ENCODE measurements around the gene ZBTB3. TPM values are rescaled to one million over a fixed set of nuclear protein-coding genes. Genes with fewer than 3 reads are reported as not detected.

The ZBTB3 gene
- total and polyA plus RNA-seq, 2 of the 13 experiments (the other 11 are each of a cell fraction or from before 2014, with no cell fraction given) = 3.4 to 5.2 TPM

DNA sequence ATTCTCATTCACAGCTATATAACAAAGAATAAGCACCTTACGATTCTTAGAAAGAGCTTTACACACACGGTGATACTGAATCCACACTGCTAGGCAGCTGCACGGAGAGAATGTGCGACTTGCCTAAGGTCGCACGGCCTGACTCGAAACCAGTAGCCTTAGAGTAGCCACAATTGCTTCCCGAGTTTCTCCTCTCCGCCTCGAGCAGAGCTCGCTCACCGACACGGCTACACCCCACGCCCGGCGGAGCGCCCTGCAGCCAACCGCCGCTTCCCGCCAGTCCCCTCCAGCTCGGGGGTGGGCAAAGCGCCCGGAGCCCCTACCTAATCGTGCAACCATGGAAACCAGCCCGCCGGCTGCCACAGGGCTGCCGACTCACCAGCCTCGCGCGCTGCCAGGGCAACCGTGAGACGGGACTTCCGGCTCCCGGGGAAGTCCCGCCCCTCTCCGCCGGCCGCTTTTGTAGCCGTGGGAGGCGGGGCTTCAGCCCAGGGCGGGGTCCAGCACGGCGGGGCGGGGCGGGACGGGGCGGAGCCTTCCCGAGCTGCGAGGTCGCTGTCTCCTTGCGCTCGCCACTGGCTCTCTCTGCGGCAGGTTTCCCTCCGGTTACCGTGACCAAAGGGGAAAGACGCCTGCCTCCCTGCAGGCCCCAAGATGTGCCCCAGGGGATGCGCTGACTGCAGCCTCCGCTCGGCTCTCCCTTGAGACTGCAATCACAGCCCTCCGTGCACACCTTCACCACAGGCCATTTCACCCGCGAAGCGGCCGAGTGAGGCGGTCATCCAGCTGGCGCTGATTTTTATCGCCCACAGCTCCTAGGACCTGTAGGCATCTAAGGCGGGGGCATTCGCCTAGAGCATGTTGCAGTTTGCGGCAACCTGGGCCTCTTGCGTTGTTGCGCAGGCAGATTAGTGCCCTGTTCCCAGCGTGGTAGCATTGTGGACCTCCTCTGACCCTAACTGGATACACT, 47.8 kb downstream of the ZBTB3 start (continued):
- TF ChIP-seq MAZ (IDR thresholded peaks at IDR 0.05; ENCODE audit: borderline replicate concordance, low read depth, low read length) = no peak
- peak; percentile 63 for TF ChIP-seq MAZ (CRISPR knock-in tag; IDR thresholded peaks at IDR 0.05; ENCODE audit: low read depth)
- TF ChIP-seq, protein P1, sequence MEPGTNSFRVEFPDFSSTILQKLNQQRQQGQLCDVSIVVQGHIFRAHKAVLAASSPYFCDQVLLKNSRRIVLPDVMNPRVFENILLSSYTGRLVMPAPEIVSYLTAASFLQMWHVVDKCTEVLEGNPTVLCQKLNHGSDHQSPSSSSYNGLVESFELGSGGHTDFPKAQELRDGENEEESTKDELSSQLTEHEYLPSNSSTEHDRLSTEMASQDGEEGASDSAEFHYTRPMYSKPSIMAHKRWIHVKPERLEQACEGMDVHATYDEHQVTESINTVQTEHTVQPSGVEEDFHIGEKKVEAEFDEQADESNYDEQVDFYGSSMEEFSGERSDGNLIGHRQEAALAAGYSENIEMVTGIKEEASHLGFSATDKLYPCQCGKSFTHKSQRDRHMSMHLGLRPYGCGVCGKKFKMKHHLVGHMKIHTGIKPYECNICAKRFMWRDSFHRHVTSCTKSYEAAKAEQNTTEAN (CRISPR knock-in tag; conservative IDR thresholded peaks at IDR 0.05) = no peak
- TF ChIP-seq, protein P2, sequence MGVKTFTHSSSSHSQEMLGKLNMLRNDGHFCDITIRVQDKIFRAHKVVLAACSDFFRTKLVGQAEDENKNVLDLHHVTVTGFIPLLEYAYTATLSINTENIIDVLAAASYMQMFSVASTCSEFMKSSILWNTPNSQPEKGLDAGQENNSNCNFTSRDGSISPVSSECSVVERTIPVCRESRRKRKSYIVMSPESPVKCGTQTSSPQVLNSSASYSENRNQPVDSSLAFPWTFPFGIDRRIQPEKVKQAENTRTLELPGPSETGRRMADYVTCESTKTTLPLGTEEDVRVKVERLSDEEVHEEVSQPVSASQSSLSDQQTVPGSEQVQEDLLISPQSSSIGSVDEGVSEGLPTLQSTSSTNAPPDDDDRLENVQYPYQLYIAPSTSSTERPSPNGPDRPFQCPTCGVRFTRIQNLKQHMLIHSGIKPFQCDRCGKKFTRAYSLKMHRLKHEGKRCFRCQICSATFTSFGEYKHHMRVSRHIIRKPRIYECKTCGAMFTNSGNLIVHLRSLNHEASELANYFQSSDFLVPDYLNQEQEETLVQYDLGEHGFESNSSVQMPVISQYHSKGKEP (CRISPR knock-in tag; IDR thresholded peaks at IDR 0.05) = no peak
- peak; percentile 82 for TF ChIP-seq POLR2G (IDR thresholded peaks at IDR 0.05; ENCODE audit: low read depth, low read length)
- no peak for TF ChIP-seq ZNF552 (CRISPR knock-in tag; IDR thresholded peaks at IDR 0.05; ENCODE audit: borderline replicate concordance)
- TF ChIP-seq, protein P3, sequence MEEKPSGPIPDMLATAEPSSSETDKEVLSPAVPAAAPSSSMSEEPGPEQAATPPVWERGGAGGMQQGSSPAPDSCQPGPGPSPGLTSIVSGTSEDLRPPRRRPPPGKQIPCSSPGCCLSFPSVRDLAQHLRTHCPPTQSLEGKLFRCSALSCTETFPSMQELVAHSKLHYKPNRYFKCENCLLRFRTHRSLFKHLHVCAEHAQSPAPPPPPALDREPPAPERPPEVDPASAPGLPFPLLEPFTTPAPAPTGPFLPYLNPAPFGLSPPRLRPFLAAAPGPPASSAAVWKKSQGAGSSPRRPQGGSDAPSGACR (CRISPR knock-in tag; IDR thresholded peaks at IDR 0.05) = no peak
- TF ChIP-seq, protein P4, sequence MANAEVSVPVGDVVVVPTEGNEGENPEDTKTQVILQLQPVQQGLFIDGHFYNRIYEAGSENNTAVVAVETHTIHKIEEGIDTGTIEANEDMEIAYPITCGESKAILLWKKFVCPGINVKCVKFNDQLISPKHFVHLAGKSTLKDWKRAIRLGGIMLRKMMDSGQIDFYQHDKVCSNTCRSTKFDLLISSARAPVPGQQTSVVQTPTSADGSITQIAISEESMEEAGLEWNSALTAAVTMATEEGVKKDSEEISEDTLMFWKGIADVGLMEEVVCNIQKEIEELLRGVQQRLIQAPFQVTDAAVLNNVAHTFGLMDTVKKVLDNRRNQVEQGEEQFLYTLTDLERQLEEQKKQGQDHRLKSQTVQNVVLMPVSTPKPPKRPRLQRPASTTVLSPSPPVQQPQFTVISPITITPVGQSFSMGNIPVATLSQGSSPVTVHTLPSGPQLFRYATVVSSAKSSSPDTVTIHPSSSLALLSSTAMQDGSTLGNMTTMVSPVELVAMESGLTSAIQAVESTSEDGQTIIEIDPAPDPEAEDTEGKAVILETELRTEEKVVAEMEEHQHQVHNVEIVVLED (CRISPR knock-in tag; IDR thresholded peaks at IDR 0.05; ENCODE audit: borderline replicate concordance) = peak; percentile 64; the same call in 1 of the 2 replicates
- no peak for TF ChIP-seq HCFC1 (IDR thresholded peaks at IDR 0.05; ENCODE audit: low read depth, low read length)
- no peak for TF ChIP-seq ZFP36L2 (CRISPR knock-in tag; IDR thresholded peaks at IDR 0.05)
- no peak for TF ChIP-seq ZNF260 (CRISPR knock-in tag; IDR thresholded peaks at IDR 0.05; ENCODE audit: borderline replicate concordance, low read depth)
- TF ChIP-seq, protein P5, sequence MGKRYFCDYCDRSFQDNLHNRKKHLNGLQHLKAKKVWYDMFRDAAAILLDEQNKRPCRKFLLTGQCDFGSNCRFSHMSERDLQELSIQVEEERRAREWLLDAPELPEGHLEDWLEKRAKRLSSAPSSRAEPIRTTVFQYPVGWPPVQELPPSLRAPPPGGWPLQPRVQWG (CRISPR knock-in tag; IDR thresholded peaks at IDR 0.05; ENCODE audit: borderline replicate concordance, low read depth) = no peak
- peak; percentile 56; the same call in 1 of the 2 replicates for TF ChIP-seq ZNF337 (CRISPR knock-in tag; IDR thresholded peaks at IDR 0.05; ENCODE audit: borderline replicate concordance, low read depth)
- no peak for TF ChIP-seq NR2F6 (IDR thresholded peaks at IDR 0.05)
- TF ChIP-seq NR2F6 (CRISPR knock-in tag; IDR thresholded peaks at IDR 0.05) = no peak
- TF ChIP-seq RAD51 (IDR thresholded peaks at IDR 0.05; ENCODE audit: borderline replicate concordance) = no peak
- no peak for TF ChIP-seq ZNF230 (CRISPR knock-in tag; IDR thresholded peaks at IDR 0.05)
- TF ChIP-seq ZNF234 (CRISPR knock-in tag; conservative IDR thresholded peaks at IDR 0.05) = no peak
- TF ChIP-seq ZNF841 (CRISPR knock-in tag; IDR thresholded peaks at IDR 0.05; ENCODE audit: borderline replicate concordance) = no peak
- TF ChIP-seq RBM39 (IDR thresholded peaks at IDR 0.05; ENCODE audit: low read depth, low read length, poor library complexity, severe bottlenecking) = no peak
- TF ChIP-seq YEATS4 (CRISPR knock-in tag; IDR thresholded peaks at IDR 0.05; ENCODE audit: borderline replicate concordance) = no peak
